K562 (cell line): Measurements from ENCODE around the gene ADORA2A. TPM values are rescaled to one million over a fixed set of nuclear protein-coding genes. Genes with fewer than 3 reads are reported as not detected.

ENCODE experiments used
- ATAC-seq: fragments of 200-7000 bp; cut with Tn5 transposase; 3 replicates; pipeline ENCODE4 v1.9.1; 2020; ENCODE audit warnings: moderate library complexity
- BruUV-seq: library from RNA; stranded (reverse); fragments of 400-500 nt; replicated peaks from 2 replicates; lab custom pipeline; 2021; lab: Mats Ljungman, UMichigan
- CTCF ChIA-PET: fragments of 300-600 bp; formaldehyde crosslinking; extraction: SDS; loops from one replicate; lab custom pipeline; 2021; ENCODE audit warnings: low intra/inter-chr PET ratio; lab: Yijun Ruan, JAX
- POLR2A ChIA-PET: fragments of 300-600, 350-650 bp; sonication (Branson Sonifier 250); formaldehyde crosslinking; extraction: SDS; loops from one replicate; lab custom pipeline; 2021; ENCODE audit warnings: antibody characterized with exemption, inconsistent platforms; lab: Yijun Ruan, JAX
- DNase-seq, 4 experiments: peaks; one replicate each; pipeline versions ENCODE4 v3.0.0 to v3.0.0-alpha.2; 2011 to 2018; ENCODE audit warnings: low spot score in 3 of 4, mixed read lengths in 3 of 4; ENCODE audit errors: extremely low read depth in 1 of 4
- FAIRE-seq: peaks from 2 replicates; lab custom pipeline; 2011; peaks lifted over from hg19 to GRCh38; lab: Jason Lieb, UNC
- H2AFZ ChIP-seq: 2 replicates; pipeline ENCODE4 v1.6.0; 2011; ENCODE audit warnings: low read depth, low read length, control low read depth, inconsistent platforms
- H3K27ac ChIP-seq: fragments of 200-600 bp; 3 replicates; pipeline ENCODE4 v1.8.0; 2011; ENCODE audit warnings: low read depth, mild to moderate bottlenecking, control low read depth, inconsistent platforms, low read length, moderate library complexity, mixed read lengths; ENCODE audit errors: extremely low read depth
- H3K27me3 ChIP-seq, 2 experiments: fragments of 300-600 bp in 1 of 2; 2 replicates in 1 of 2; 3 replicates in 1 of 2; pipeline versions ENCODE4 v1.6.0 to v1.8.0; 2011; ENCODE audit warnings: inconsistent platforms in 2 of 2, low read length in 2 of 2, mild to moderate bottlenecking in 1 of 2, mixed read lengths in 1 of 2, moderate library complexity in 1 of 2; ENCODE audit not compliant: control insufficient read depth in 2 of 2, insufficient read depth in 2 of 2
- H3K36me3 ChIP-seq: fragments of 300-600 bp; 3 replicates; pipeline ENCODE4 v1.8.0; 2011; ENCODE audit warnings: mild to moderate bottlenecking, low read length, inconsistent platforms; ENCODE audit not compliant: control insufficient read depth, insufficient read depth
- H3K4me1 ChIP-seq, 2 experiments: fragments of 200-600 bp in 1 of 2; replicated peaks in 1 of 2; 2 replicates in 1 of 2; 3 replicates in 1 of 2; pipeline versions ENCODE4 v1.5.1 to v1.8.0; 2011; ENCODE audit warnings: inconsistent platforms in 2 of 2, low read length in 2 of 2, mild to moderate bottlenecking in 1 of 2, mixed read lengths in 1 of 2, moderate library complexity in 1 of 2; ENCODE audit not compliant: control insufficient read depth in 2 of 2, insufficient read depth in 2 of 2
- H3K4me2 ChIP-seq: 2 replicates; pipeline ENCODE4 v1.6.1; 2011; ENCODE audit warnings: low read length, control low read depth, inconsistent platforms, mixed read lengths; ENCODE audit not compliant: insufficient read depth
- H3K4me3 ChIP-seq: fragments of 200-600 bp; sonication (generic), shearing (Covaris generic); 2 replicates; pipeline ENCODE4 v1.5.1; 2016; ENCODE audit warnings: control low read depth, inconsistent platforms
- H3K79me2 ChIP-seq: fragments of 200-600 bp; 3 replicates; pipeline ENCODE4 v1.8.0; 2011; ENCODE audit warnings: low read length, inconsistent platforms; ENCODE audit not compliant: control insufficient read depth, insufficient read depth
- H3K9ac ChIP-seq, 2 experiments: 2 replicates each; pipeline versions ENCODE4 v1.6.0 to v1.6.1; 2011; ENCODE audit warnings: low read depth in 2 of 2, low read length in 2 of 2, control low read depth in 1 of 2, inconsistent platforms in 1 of 2, mild to moderate bottlenecking in 1 of 2, mixed read lengths in 1 of 2; ENCODE audit not compliant: insufficient read depth in 1 of 2
- H3K9me1 ChIP-seq: one replicate; pipeline ENCODE4 v1.6.0; 2011; ENCODE audit warnings: inconsistent platforms, mild to moderate bottlenecking, low read length, moderate library complexity; ENCODE audit not compliant: control insufficient read depth, insufficient read depth
- H3K9me3 ChIP-seq: replicated peaks from 2 replicates; pipeline ENCODE4 v1.5.1; 2011; ENCODE audit warnings: low read depth, low read length, inconsistent platforms; ENCODE audit not compliant: control insufficient read depth, insufficient read depth
- H4K20me1 ChIP-seq: replicated peaks from 2 replicates; pipeline ENCODE4 v1.6.1; 2011; ENCODE audit warnings: low read length, inconsistent platforms, mixed read lengths; ENCODE audit not compliant: control insufficient read depth, insufficient read depth
- ATF3 ChIP-seq, 2 experiments: fragments of 450-650 bp in 1 of 2; sonication (generic) in 1 of 2; formaldehyde crosslinking in 1 of 2; IDR thresholded peaks in 1 of 2; conservative IDR thresholded peaks in 1 of 2; 2 replicates each; pipeline versions ENCODE4 v1.6.1 to v1.8.1; 2016 to 2023; ENCODE audit warnings: mild to moderate bottlenecking in 2 of 2, moderate library complexity in 2 of 2, inconsistent platforms in 1 of 2, missing genetic modification reagents in 1 of 2
- CBX3 ChIP-seq, 2 experiments: IDR thresholded peaks; 1 replicate in 1 of 2; 2 replicates in 1 of 2; pipeline ENCODE4 v1.6.1; 2012; ENCODE audit warnings: inconsistent platforms in 2 of 2, low read length in 2 of 2, borderline replicate concordance in 1 of 2, control low read depth in 1 of 2
- GTF2A2 ChIP-seq: IDR thresholded peaks from 2 replicates; pipeline ENCODE4 v1.6.1; 2016; ENCODE audit warnings: mild to moderate bottlenecking, missing genetic modification characterization, missing compliant biosample characterization
- HMBOX1 ChIP-seq: sonication (generic); IDR thresholded peaks from 2 replicates; pipeline ENCODE4 v1.6.1; 2016
- JUN ChIP-seq, 2 experiments: sonication (generic) in 1 of 2; formaldehyde crosslinking in 1 of 2; IDR thresholded peaks; 2 replicates each; pipeline versions ENCODE4 v1.6.1 to v1.8.0; 2012 to 2022; ENCODE audit warnings: borderline replicate concordance in 2 of 2, mild to moderate bottlenecking in 2 of 2, improper control_type of control experiment in 1 of 2, low read depth in 1 of 2, low read length in 1 of 2, missing genetic modification reagents in 1 of 2
- JUND ChIP-seq, 2 experiments: IDR thresholded peaks; 2 replicates in 1 of 2; 3 replicates in 1 of 2; pipeline ENCODE4 v1.6.1; 2011; ENCODE audit warnings: borderline replicate concordance in 2 of 2, low read depth in 2 of 2, low read length in 2 of 2, improper control_type of control experiment in 1 of 2, missing biosample characterization in 1 of 2, missing genetic modification characterization in 1 of 2, missing genetic modification reagents in 1 of 2
- SP2 ChIP-seq: IDR thresholded peaks from 2 replicates; pipeline ENCODE4 v1.6.1; 2011; ENCODE audit warnings: mild to moderate bottlenecking, low read depth, low read length, moderate library complexity; ENCODE audit not compliant: poor library complexity, severe bottlenecking; ENCODE audit errors: extremely low read depth
- TRIM24 ChIP-seq, 2 experiments: fragments of 450-650 bp; IDR thresholded peaks; 2 replicates each; pipeline ENCODE4 v1.6.1; 2016
- ZNF316 ChIP-seq: fragments of 450-650 bp; IDR thresholded peaks from 2 replicates; pipeline ENCODE4 v1.6.1; 2016
- WGBS: fragments of 100-300 bp; shearing (Covaris generic); methylation state at CpG from one replicate; pipeline ENCODE4 v1.1.6; 2016; ENCODE audit warnings: low coverage, mixed read lengths; ENCODE audit not compliant: insufficient coverage; ENCODE audit errors: missing lambda C conversion rate; 5-methylcytosine and 5-hydroxymethylcytosine counted together
- in situ Hi-C: fragments of 300-500 bp; cut with MboI; formaldehyde crosslinking; loops from 4 replicates; pipeline ENCODE4 v1.15.0; 2018; ENCODE audit warnings: inconsistent platforms, mixed read lengths
- intact Hi-C: fragments of 100-400 bp; cut with micrococcal nuclease; formaldehyde crosslinking; loops from 2 replicates; pipeline ENCODE4 v1.14.2; 2022
- polyA plus RNA-seq, 8 experiments: library from polyadenylated mRNA; depleted of rRNA in 4 of 8; stranded (reverse) in 5 of 8; unstranded in 3 of 8; fragments of >200 nt; fragmentation: Nextera tagmentation in 2 of 8; fragmentation: Illumina TruSeq in 1 of 8; extraction: Ambion mirVana in 2 of 8; extraction: Trizol in 1 of 8; gene quantifications; 2 replicates each; pipeline versions ENCODE4 v1.2.1 to v1.2.3, GENCODE V29; 2011 to 2014; ENCODE audit warnings: inconsistent platforms in 1 of 8, missing spikeins in 1 of 8
- total RNA-seq, 7 experiments: library from RNA; depleted of rRNA in 6 of 7; stranded (reverse); fragments of >200 nt in 6 of 7; fragmentation: Illumina TruSeq in 2 of 7; extraction: Trizol in 2 of 7; gene quantifications; 2 replicates each; pipeline versions ENCODE4 v1.2.1 to v1.2.3, GENCODE V29; 2011 to 2021; ENCODE audit warnings: low replicate concordance in 1 of 7

Gene ADORA2A
- total and polyA plus RNA-seq, 9 of the 15 experiments (the other 6 are each of a cell fraction or from before 2014, with no cell fraction given) = 0.15 to 2.1 (median 0.66) TPM; not detected in 2

GRCh38 chr22:24486501-24486921, 59.1 kb downstream of the ADORA2A start:
- no peaks in the 10 kb centered on the region for H3K79me2 ChIP-seq
- DNase-seq (no peak), ATAC-seq (no peak), FAIRE-seq (no peak)
- H2AFZ ChIP-seq = no peak overlapping the region
- BruUV-seq = no TSS peak
- no peaks in the 10 kb centered on the region for H3K36me3 ChIP-seq
- no peaks in the 10 kb centered on the region; a peak in 2 of 5 replicates for H3K4me1 ChIP-seq
- H3K9ac ChIP-seq = no peak overlapping the region
- ChIA-PET POLR2A (interaction anchor here (1.2 kb wide), 1 partner anchor 10 kb away, joined by 4 read pairs; no protein-coding TSS in a partner anchor), CTCF (no interaction called here)
- in situ Hi-C loops (no loop called here), intact Hi-C loops (loop anchor here (5.0 kb wide), 1 partner anchor 64 kb away; no protein-coding TSS in a partner anchor)
- H3K4me2 ChIP-seq = no peak overlapping the region
- no peaks in the 10 kb centered on the region for H4K20me1 ChIP-seq
- H3K4me3 ChIP-seq = no peak overlapping the region
- no peak overlapping the region for H3K27ac ChIP-seq
- H3K9me3 ChIP-seq = no peaks in the 10 kb centered on the region
- no peaks in the 10 kb centered on the region for H3K27me3 ChIP-seq
- WGBS = 10% methylated on average over 2 of the region's 2 CpGs
- no peaks in the 10 kb centered on the region for H3K9me1 ChIP-seq
- TF ChIP-seq TRIM24 (IDR thresholded peaks at IDR 0.05) (peak in 1 of 2 experiments; percentile 64; a peak in 1 of 4 replicates), GTF2A2 (tag) (no peak), JUND (IDR thresholded peaks at IDR 0.05; ENCODE audit: borderline replicate concordance, low read depth, low read length) (0 out of 2 replicates have a peak, but pooled peaks have one; percentile 15), JUND (tag; IDR thresholded peaks at IDR 0.05; ENCODE audit: borderline replicate concordance, low read depth, low read length) (no peak; the same call in 2 of the 3 replicates), ATF3 (IDR thresholded peaks at IDR 0.05) (peak; percentile 68), ATF3 (CRISPR knock-in tag; conservative IDR thresholded peaks at IDR 0.05) (no peak), CBX3 (IDR thresholded peaks at IDR 0.05; ENCODE audit: borderline replicate concordance in 1 of 2, low read length in 2 of 2) (no peak), SP2 (no peak), JUN (IDR thresholded peaks at IDR 0.05; ENCODE audit: borderline replicate concordance, low read depth, low read length) (0 out of 2 replicates have a peak, but pooled peaks have one; percentile 16), JUN (CRISPR knock-in tag; IDR thresholded peaks at IDR 0.05; ENCODE audit: borderline replicate concordance) (no peak), HMBOX1 (0 out of 2 replicates have a peak, but pooled peaks have one; percentile 33), ZNF316 (0 out of 2 replicates have a peak, but pooled peaks have one; percentile 10)
